Natural killer cell (primary cell): Measurements from ENCODE around the gene CHCHD3. TPM values are rescaled to one million over a fixed set of nuclear protein-coding genes. Genes with fewer than 3 reads are reported as not detected.

Source experiments
- ATAC-seq, 3 donors: fragments of 150-1000 bp in 2 of 3; fragments of 200-7000 bp in 1 of 3; cut with Tn5 transposase; 1 replicate in 1 of 3; 2 replicates in 2 of 3; pipeline ENCODE4 v1.10.0; 2021; ENCODE audit warnings: mild to moderate bottlenecking in 2 of 3, moderate library complexity in 2 of 3
- DNase-seq, 2 donors: peaks; one replicate each; pipeline versions ENCODE4 v3.0.0 to v3.0.0-alpha.2; 2013 to 2021; ENCODE audit warnings: mixed read lengths in 1 of 2
- H3K27ac ChIP-seq: one replicate; pipeline ENCODE4 v1.5.1; 2013; ENCODE audit warnings: mild to moderate bottlenecking, low read length
- H3K27me3 ChIP-seq: one replicate; pipeline ENCODE4 v1.6.1; 2013; ENCODE audit warnings: low read length; ENCODE audit not compliant: control insufficient read depth, insufficient read depth
- H3K36me3 ChIP-seq: one replicate; pipeline ENCODE4 v1.6.1; 2013; ENCODE audit warnings: low read length; ENCODE audit not compliant: control insufficient read depth, insufficient read depth
- H3K4me1 ChIP-seq: one replicate; pipeline ENCODE4 v1.6.1; 2013; ENCODE audit warnings: low read length; ENCODE audit not compliant: control insufficient read depth, insufficient read depth
- H3K4me3 ChIP-seq: one replicate; pipeline ENCODE4 v1.5.1; 2013; ENCODE audit warnings: low read length
- H3K9me3 ChIP-seq: one replicate; pipeline ENCODE4 v1.6.1; 2013; ENCODE audit warnings: low read length; ENCODE audit not compliant: control insufficient read depth, insufficient read depth
- H3K27ac Mint-ChIP-seq, 2 donors: one replicate each; pipeline ENCODE4 v1.8.0; 2022; ENCODE audit warnings: mild to moderate bottlenecking in 2 of 2, mixed read lengths in 2 of 2, moderate library complexity in 1 of 2
- H3K27me3 Mint-ChIP-seq, 2 donors: one replicate each; pipeline ENCODE4 v1.8.0; 2022; ENCODE audit warnings: low read depth in 2 of 2, mixed read lengths in 2 of 2
- H3K36me3 Mint-ChIP-seq: one replicate; pipeline ENCODE4 v1.8.0; 2022; ENCODE audit warnings: mixed read lengths
- H3K4me1 Mint-ChIP-seq, 2 donors: one replicate each; pipeline ENCODE4 v1.8.0; 2022; ENCODE audit warnings: mixed read lengths in 2 of 2
- H3K4me3 Mint-ChIP-seq: one replicate; pipeline ENCODE4 v1.8.0; 2022; ENCODE audit warnings: mild to moderate bottlenecking, moderate library complexity, mixed read lengths
- H3K9me3 Mint-ChIP-seq, 2 donors: one replicate each; pipeline ENCODE4 v1.8.0; 2022; ENCODE audit warnings: mixed read lengths in 2 of 2
- CTCF ChIP-seq: fragments of 200-600 bp; IDR thresholded peaks from one replicate; pipeline ENCODE4 v1.8.0; 2022; ENCODE audit warnings: antibody characterized with exemption
- WGBS: methylation state at CpG from one replicate; pipeline ENCODE4 v1.1.7; 2013; ENCODE audit warnings: missing lambda C conversion rate; ENCODE audit not compliant: insufficient coverage; 5-methylcytosine and 5-hydroxymethylcytosine counted together
- intact Hi-C: fragments of 100-400 bp; cut with micrococcal nuclease; formaldehyde crosslinking; loops from one replicate; pipeline ENCODE4 v1.14.2; 2022
- total RNA-seq, 4 donors: library from RNA; stranded (reverse); fragments of 120-200 nt in 1 of 4; gene quantifications; one replicate each; pipeline versions ENCODE4 v1.2.3 to v1.2.4, GENCODE V29; 2013 to 2022

CHCHD3 gene
- total RNA-seq, 3 donors from 2014 or later (not counting 1 experiment from before 2014, with no cell fraction given): 35.2 to 41.0 (median 35.9) TPM

DNA sequence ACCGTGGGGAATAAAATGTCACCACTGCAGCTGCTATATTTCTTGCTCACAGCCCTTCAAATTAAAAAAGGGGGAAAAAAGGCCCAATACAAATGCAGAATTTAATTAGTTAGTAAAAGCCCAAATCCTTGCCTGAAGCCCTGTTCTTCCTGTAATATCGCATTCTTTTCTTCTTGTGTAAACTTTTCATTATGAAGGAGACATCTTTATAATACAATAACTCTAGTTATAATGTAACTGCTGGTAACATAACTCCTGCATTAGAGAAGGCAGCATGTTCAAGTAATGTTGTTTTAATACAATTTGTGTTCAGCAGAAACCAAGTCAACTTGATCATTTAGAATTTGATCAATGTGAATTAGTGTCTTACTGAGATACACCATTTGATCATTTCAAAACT is 250.9 kb downstream of the CHCHD3 start:
- WGBS: 89% methylated on average over 1 of the region's 2 CpGs
- Histone ChIP-seq H3K36me3 (no peaks in the 10 kb centered on the region), H3K27me3 (no peaks in the 10 kb centered on the region), H3K4me3 (no peak overlapping the region), H3K4me1 (no peaks in the 10 kb centered on the region), H3K9me3 (no peaks in the 10 kb centered on the region), H3K27ac (no peak overlapping the region)
- Mint-ChIP-seq H3K4me1 (peaks cover 20 to 32% of the 10 kb centered on the region in 2 donors), H3K27ac (no peak overlapping the region), H3K27me3 (no peaks in the 10 kb centered on the region), H3K9me3 (no peaks in the 10 kb centered on the region), H3K4me3 (no peak overlapping the region), H3K36me3 (no peaks in the 10 kb centered on the region)
- ATAC-seq (no peak), DNase-seq (no peak)
- no peak for TF ChIP-seq CTCF
- intact Hi-C loops: no loop called here

- DNase-seq: no peak
- intact Hi-C loops: no loop called here
- Mint-ChIP-seq H3K9me3 (peaks cover 0 to 3% of the 10 kb centered on the region in 2 donors), H3K4me3 (no peak overlapping the region), H3K27me3 (no peaks in the 10 kb centered on the region), H3K36me3 (no peaks in the 10 kb centered on the region), H3K4me1 (peaks cover 35 to 47% of the 10 kb centered on the region in 2 donors), H3K27ac (no peak overlapping the region)
- Histone ChIP-seq H3K27ac (no peak overlapping the region), H3K4me3 (no peak overlapping the region), H3K36me3 (no peaks in the 10 kb centered on the region), H3K9me3 (no peaks in the 10 kb centered on the region), H3K27me3 (no peaks in the 10 kb centered on the region), H3K4me1 (no peaks in the 10 kb centered on the region)
- TF ChIP-seq CTCF: no peak
- ATAC-seq: no peak
These were observed 253.4 kb downstream of the CHCHD3 start for GRCh38 chr7:132828502-132828901.

DNA sequence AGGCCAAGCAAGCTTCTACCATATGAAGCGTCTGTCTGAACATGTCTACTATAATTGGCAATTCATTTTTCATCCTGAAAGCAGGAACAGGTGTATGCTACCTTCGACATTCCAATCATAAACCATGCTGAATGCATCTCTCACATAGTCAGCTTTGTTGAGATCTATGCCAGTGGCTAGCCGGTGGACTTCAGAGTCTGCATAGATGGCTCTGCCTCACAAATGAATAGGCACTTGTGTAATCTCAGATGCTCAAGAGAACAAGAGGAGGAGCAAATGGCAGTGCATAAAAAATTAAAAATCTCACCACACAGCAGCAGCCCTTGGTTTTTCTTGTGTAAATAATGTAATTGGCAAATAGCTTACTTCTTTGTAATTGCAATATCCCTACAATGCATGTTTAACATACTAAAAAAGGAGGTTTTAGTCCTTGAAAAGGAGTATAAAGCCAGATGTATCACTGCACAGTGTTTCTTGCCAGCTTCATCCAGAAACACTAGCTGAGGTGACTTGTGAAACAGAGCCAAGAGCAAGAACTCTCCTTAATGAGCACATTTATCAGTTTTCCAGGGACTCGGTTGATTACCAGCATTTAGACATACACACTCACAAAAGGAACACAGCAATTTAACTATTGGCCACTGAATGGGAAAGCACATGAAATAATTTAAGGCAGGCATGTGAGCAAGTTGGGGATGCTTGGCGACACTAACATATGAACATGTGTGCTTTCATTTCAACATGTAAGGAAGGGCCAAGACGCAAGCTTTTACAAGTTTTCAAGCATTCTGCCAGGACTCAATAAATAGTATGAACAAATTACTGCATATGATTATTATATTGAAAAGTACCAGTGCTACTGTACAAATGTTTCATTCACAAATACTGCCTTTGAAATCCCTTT is 255.7 kb downstream of the CHCHD3 start:
- DNase-seq (no peak), ATAC-seq (no peak)
- Mint-ChIP-seq H3K27ac (no peak overlapping the region), H3K27me3 (no peaks in the 10 kb centered on the region), H3K9me3 (peaks cover 0 to 3% of the 10 kb centered on the region in 2 donors), H3K36me3 (no peaks in the 10 kb centered on the region), H3K4me1 (peaks cover 35 to 47% of the 10 kb centered on the region in 2 donors), H3K4me3 (no peak overlapping the region)
- 98% methylated on average over 5 of the region's 6 CpGs for WGBS
- no peak for TF ChIP-seq CTCF
- Histone ChIP-seq H3K27ac (no peak overlapping the region), H3K27me3 (no peaks in the 10 kb centered on the region), H3K4me3 (no peak overlapping the region), H3K36me3 (no peaks in the 10 kb centered on the region), H3K9me3 (no peaks in the 10 kb centered on the region), H3K4me1 (no peaks in the 10 kb centered on the region)
- intact Hi-C loops: no loop called here
